NCI-H146 (cell line): ENCODE results near the gene ZNF569.
"Not testable (repeated sequence)": the region's sequence is repeated elsewhere in the genome, so short reads cannot be mapped to it uniquely, and the experiment has no call there.

Experiments used
- DNase-seq: peaks from one replicate; lab custom pipeline; 2025; lab: John Stamatoyannopoulos, UW

ZNF569 gene

DNA sequence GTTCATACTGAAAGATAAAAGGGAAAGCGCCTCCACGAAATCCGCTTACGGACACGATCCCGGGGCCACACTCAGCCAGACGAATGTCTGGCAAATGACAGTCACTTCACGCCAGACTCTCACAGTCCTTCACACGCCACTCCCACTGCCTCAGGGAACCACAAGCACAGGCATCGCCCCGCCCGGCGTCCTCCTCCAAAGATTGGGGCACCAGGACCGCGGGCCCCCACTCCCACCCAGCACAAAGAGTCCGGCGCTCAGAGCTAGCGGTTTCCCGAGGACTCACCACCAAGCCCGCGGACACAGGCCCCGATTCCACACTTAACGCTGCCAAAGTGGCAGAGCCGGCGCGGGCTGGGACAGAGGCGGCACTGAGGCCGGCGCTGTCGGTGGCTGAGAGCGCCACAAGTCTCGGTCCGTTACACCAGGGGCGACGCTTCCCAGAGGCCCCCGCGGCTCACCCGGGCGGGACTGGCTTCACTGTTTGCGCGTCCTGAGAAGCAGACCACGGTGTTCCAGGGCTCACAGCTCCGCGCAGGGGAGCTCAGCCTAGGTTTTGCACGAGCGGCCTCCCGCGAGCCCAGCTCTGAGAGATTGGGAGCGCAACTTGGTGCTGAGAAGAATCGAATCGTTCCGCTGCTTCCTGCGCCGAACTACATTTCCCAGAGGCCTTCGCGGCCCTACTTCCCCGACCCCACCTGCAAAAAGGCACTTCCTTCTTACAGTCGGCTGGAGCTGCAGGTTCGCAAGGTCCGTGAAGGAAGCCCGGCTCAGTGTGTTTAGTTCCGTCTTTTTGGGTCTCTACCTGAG is at the start of gene ZNF569:
ZNF569 (minus strand) TSS at position 647 of the 810 bp plus-strand sequence. CDS start 22,523 bp downstream, outside the sequence.
- peak; percentile 95 for DNase-seq

DNA sequence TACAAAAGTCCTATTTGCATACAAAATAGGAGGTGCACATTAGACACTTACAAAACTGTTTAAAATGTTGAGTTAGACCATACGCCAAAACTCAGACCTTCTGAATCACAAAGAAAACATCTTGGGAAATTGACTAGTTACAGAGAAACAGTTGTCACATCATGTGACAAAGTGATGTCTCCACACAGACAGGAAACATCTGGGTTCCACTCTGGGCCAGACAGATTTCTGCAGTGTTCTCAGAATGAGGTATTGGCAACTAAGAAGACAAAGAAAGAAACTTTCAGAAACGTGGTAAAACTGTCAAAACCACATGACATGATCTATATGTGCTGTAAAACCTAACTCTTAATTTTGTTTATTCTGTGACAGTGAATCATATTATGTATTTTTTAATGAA is 46.2 kb upstream of the ZNF569 start:
- DNase-seq = no peak

DNA sequence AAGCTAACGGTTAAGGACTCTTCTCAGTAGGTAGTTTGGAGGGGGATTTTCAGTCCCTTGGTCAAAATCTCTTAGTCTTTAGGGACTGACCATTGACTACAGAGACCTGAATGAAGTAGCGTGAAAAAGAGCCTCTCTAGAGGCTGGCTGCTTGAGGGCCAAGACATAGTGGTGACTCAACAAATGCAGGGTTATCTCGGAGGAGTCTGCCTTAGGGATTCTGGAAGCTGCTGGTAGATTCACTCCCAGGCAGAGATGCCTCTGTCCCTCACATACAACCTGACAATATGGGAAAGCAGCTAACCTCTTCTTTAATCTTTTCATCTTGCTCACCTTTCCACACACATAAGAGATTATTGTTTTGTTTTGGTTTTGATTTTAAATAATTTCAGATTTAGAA is 44.6 kb upstream of the ZNF569 start:
- DNase-seq = no peak

DNA sequence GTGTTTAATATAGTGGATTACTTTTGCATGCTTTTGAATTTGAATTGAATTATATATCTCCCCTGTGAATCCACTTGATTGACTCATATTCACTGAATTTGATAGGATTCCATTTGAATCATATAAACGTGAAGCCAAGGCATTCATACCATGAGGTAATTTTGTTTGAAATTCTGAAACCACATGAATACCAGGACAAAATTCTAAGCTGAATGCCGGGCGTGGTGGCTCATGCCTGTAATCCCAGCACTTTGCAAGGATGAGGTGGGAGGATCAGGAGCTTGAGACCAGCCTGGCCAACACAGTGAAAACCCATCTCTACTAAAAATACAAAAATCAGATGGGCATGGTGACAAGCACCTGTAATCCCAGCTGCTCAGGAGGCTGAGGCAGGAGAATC is 43.9 kb upstream of the ZNF569 start:
- no peak for DNase-seq

DNA sequence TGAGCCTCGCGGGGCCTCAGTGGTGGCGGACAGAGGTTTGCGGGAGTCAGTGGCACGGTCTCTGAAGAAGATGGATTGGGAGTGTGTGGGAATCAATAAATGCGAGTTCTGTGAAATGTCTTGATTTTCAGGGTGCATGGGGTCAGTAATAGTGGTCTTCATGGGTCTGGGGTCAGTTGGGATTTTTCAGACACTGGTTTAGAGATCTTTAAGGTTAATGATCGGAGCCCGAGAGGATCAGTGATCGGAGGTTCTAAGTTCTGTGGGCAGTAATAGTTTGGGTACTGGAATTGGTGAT is 39.9 kb upstream of the ZNF569 start:
- DNase-seq = no peak

DNA sequence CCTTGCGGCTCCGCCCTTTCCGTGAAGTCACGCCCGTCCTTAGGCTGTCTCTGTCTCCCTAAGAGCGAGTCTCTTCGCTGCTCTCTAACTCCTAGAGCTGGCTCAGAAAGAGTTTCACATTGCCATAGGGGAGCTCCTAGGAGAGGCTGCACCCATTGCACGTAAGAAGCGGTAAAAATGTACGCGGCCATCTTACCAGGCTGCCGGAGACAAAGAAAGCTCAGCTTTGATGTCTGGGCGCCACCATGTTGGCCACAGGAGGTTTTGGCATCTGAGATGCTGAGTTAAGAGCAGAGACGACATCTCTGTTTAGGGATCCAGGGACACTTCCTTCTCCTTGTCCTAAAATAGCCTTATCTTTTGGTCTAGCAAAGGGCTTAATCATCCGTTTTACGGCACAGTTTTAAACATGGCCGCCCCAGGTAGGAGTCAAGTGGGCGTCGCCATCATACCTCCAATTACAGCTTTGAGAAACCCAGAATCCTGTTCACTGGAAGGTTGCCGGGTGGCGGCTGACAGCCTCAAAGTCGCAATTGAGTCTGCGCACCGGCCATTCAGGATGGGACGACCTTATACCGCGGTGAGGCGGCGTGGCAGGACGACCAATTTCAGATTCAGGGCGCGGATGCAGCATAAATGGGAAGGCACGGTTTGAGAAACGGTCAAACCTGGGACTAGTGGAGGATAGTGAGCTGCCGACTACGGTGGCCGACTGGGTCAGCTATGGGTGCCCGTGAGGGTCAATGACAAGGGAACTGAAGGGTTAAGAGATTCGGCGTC is 39.3 kb upstream of the ZNF569 start, which contains the start of gene ZNF793:
ZNF793 (plus strand) TSS at position 553 of the 780 bp plus-strand sequence. CDS start 16,501 bp downstream, outside the sequence.
- DNase-seq = peak; percentile 92

DNA sequence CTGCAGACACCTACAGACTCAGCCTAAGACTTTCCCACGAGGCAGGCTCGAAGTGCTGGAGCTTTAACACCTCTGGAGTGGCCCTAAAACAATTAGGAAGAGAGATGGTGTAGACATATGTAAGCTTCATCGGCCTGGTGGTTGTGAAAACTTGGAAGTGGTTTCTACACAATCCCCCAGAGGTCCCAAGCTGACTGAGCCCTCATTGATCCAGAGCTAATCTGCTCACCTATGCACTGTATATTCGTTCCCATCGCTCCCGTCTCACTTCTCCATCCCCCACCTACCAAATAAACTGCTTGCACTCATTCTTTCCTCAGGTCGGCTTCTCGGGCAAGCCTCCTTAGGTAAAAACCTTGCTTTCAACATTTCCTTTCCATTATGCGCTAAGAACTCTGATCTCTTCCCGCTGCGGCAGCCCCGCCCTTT is 38.7 kb upstream of the ZNF569 start:
- DNase-seq = no peak

DNA sequence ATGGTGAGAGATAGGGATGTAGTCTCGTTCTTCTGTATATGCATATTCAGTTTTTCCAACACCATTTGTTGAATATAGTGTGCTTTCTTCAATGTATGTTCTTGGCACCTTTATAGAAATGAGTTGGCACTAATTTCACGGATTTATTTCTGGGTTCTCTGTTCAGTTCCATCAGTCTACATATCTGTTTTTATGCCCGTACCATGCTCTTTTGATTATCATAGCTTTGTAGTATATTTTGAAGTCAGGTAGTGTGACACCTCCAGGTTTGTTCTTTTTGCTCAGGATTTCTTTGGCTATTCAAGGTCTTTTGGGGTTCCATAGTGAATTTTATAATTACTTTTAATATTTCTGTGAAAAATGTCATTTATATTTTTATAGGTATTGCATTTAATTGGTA is 25.0 kb upstream of the ZNF569 start:
- no peak for DNase-seq

DNA sequence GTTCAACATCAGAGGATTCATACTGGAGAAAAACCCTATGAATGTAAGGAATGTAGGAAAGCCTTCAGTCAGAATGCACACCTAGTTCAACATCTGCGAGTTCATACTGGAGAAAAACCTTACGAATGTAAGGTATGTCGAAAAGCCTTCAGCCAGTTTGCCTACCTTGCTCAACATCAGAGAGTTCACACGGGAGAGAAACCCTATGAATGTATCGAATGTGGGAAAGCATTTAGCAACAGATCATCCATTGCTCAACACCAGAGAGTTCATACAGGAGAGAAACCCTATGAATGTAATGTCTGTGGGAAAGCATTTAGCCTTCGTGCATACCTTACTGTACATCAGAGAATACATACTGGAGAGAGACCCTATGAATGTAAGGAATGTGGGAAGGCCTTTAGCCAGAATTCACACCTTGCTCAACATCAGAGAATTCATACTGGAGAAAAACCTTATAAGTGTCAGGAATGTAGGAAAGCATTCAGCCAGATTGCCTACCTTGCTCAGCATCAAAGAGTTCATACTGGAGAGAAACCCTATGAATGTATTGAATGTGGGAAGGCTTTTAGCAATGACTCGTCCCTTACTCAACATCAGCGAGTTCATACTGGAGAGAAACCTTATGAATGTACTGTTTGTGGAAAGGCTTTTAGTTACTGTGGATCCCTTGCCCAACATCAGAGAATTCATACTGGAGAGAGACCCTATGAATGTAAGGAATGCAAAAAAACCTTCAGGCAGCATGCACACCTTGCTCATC is 17.3 kb upstream of the ZNF569 start:
- DNase-seq = no peak

DNA sequence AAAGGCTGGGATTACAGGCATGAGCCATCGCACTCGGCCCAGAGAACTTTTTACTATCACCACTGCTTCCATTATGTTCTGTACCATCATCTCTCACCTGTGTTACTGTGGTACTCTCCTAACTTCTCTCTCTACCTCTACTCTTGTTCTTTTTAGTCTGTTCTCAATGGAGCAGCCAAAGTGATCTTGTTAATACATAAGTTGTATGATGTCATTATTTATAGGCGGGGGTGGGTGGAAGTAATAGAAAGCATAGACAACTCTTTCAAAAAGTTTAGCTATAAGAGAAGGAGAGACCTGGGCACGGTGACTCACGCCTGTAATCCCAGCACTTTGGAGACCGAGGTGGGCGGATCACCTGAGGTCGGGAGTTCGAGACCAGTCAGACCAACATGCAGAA is 4.9 kb upstream of the ZNF569 start:
- no peak for DNase-seq

DNA sequence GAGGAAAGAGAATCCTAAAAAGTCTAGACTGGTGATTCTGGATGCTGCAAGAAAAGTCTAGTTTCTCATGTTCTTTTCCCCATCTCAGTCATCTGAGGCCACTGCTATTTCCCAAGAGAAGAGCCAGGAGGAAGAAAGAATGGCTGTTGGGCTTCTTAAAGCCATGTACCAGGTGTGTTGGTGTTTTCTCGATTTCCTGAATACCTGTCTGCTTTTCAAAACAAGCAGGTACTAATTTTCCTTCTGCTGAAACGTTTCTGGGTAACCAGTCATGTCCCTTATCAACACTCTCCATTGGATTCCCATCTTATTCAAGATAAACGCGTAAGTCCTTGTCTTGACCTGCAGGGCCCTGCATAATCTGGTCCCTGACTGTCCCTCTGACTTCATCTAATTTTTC is 3.0 kb upstream of the ZNF569 start:
- DNase-seq = no peak

DNA sequence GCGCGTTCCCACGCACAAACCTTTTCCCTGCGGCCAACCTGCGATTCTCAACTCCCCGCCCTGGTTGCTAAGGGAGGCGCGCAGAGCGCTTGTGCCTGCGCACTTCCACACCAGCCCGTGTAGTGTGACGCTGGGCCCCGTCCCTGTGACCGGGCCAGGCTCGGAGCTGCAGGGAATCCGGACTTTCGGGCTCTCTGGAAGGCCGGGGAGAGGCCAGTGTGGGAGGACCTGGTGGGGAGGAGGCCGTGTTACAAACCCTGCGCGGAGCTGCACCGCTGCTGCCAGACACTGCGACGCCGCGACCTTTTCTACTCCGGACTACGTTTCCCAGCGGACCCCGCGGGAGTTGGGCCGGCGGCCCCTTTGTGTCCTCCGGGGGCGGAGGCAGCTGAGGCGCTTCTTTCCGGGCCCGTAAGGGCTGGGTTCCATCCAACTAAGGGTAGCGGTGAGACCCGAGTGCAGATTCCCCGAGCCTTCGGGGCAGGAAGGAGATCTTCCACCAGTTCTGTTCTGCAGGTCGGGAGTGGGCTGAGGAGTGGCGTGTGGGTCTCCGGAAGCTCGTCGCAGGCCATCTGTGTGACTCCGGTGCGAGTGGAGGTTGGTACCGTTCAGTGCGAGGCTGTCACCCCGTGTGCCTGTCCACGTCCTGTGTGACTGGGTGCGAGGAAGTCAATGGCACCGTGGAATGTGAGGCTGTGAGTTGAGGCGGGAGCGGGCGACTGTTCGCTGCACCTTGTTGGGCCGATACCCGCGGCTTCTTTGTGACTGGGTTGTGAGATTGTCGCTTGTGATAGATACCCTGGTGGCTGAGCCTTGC is 1.9 kb upstream of the ZNF569 start, which contains the start of gene ZNF570:
ZNF570 (plus strand) TSS at position 396 of the 817 bp plus-strand sequence. CDS start 999 bp downstream, outside the sequence.
- DNase-seq = peak; percentile 90

DNA sequence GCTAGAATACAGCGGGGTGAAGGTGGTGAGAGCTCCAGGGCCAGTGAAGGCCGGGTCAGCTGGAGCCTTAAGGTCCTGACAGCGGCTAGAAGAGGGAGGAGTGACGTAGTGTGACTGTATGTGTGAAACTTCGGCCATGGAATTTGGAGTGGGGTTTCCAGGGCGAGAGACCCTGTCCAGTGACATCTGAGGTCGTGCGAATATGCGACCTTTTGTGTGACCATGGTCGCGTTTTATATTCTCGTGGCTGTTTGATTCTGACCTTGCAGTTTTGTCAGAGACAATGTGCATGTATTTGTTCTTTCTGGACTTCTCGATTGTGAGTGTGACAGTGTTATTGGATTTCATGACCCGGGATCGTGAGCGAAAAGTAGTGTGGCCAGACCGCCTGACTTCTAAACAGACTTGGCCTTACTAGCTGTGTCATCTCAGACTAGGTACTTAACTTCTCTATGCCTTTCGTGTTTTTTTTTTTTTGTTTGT is 405 bp upstream of the ZNF569 start:
- no peak for DNase-seq

DNA sequence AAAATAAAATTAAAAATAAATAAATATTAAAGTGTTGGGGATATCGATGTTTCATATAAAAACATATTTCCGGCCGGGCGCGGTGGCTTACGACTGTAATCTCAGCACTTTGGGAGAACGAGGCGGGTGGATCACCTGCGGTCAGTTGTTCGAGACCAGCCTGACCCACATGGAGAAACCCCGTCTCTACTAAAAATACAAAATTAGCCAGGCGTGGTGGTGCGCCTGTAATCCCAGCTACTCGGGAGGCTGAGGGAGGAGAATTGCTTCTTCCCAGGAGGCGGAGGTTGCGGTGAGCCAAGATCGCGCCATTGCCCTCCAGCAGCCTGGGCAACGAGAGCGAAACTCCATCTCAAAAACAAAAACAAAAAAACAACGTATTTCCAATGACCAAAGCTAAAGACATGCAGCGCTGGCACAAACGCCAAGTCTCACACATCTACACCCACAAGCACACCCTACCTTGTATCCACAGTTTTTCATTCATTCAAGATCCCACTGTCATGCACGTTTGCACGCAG is 907 bp downstream of the ZNF569 start:
- no peak for DNase-seq

DNA sequence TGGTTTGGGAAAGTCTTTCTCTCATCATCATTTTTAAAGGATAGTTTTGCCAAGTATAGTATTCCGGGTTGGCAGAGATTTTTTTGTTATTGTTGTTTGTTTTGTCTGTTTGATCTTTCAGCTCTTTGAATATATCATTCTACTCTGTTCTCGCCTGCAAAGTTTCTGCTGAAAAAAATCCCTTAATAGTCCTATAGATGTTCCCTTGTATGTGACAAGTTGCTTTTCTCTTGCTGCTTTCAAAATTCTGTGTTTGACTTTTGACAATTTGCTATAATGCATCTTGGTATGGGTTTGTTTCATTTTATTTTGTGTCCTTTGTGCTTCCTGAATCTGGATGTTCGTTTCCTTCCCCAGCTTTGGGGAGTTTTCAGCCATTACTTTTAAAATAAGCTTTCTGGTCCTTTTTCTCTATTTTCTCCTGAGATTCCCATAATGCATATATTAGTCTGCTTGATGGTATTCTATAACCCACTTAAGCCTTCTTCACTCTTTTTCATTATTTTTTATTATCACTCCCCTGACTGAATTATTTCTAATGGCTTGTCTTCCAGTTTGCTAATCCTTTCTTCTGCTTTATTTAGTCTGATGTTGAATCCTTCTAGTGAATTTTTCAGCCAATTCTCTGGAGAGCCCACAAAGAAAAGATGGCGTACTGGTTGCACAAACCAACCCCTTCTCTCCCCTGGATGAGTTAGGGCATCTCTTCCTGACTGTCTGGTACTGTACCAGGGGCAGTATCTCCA is 14.6 kb downstream of the ZNF569 start:
- DNase-seq = no peak

DNA sequence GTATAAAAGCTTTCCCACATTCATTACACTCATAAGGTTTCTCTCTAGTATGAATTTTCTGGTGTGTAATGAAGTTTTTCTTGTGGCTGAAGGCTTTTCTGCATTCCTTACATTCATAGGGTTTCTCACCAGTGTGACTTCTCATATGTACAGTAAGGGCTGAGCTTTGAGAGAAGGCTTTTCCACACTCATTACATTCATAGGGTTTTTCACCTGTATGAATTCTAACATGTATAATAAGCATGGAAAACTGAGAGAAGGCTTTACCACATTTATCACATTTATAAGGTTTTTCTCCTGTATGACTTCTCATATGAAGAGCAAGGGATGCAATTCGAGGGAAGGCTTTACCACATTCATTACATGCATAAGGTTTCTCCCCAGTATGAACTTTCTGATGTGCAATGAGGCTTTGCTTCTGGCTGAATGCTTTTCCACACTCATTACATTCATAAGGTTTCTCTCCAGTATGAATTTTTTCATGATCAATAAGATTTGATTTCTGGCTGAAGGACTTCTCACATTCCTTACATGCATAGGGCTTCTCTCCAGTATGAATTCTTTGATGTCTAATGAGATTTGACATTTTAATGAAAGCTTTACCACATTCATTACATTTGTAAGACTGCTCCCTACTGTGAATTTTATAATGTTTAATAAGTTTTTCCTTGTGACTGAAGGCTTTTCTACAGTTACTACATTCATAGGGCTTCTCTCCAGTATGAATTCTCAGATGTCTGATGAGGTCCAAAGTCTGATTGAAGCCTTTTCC is 53.7 kb downstream of the ZNF569 start:
- DNase-seq = no peak

DNA sequence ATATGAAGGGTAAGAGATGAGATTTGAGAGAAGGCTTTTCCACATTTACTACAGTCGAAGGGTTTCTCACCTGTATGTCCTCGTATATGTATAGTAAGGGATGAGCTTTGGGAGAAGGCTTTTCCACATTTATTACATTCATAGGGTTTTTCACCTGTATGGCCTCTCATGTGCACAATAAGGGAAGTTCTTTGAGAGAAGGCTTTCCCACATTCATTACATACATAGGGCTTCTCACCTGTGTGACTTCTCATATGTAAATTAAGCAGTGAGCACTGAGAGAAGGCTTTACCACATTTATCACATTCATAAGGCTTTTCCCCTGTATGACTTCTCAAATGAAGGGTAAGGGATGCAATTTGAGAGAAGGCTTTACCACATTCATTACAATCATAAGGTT is 54.5 kb downstream of the ZNF569 start:
- no peak for DNase-seq

DNA sequence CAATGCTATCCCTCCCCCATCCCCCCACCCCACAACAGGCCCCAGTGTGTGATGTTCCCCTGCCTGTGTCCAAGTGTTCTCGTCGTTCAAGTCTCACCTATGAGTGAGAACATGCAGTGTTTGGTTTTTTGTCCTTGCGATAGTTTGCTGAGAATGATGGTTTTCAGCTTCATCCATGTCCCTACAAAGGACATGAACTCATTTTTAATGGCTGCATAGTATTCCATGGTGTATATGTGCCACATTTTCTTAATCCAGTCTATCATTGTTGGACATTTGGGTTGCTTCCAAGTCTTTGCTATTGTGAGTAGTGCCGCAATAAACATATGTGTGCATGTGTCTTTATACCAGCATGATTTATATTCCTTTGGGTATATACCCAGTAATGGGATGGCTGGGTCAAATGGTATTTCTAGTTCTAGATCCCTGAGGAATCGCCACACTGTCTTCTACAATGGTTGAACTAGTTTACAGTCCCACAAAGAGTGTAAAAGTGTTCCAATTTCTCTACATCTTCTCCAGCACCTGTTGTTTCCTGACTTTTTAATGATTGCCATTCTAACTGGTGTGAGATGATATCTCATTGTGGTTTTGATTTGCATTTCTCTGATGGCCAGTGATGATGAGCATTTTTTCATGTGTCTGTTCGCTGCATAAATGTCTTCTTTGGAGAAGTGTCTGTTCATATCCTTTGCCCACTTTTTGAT is 61.0 kb downstream of the ZNF569 start:
- not testable (repeated sequence) for DNase-seq

DNA sequence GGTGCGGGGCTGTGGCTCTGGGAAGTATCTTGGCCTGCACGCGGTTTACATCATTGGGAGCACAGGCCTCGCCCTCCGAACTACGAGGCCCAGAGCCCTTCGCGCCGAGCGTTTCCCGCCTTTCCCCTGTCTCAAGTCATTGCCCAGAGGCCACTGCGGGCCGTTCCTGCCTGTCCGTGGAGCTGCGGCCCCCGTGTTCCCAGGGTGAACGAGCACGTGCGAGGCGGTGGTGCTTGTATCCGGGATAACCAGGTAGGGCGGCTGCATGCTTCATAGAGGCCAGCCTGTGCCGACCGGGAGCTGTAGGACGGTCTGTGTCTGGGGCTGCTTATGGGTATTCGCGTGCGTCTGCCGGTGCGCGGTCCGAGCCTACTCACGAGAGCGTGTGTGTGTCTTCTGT is 63.8 kb downstream of the ZNF569 start:
- DNase-seq = no peak
